ENCODE measurements around the gene DDX41.
A peak's percentile ranks its signal among the peaks of the same experiment; 100 is the strongest.

DDX41 gene

DNA sequence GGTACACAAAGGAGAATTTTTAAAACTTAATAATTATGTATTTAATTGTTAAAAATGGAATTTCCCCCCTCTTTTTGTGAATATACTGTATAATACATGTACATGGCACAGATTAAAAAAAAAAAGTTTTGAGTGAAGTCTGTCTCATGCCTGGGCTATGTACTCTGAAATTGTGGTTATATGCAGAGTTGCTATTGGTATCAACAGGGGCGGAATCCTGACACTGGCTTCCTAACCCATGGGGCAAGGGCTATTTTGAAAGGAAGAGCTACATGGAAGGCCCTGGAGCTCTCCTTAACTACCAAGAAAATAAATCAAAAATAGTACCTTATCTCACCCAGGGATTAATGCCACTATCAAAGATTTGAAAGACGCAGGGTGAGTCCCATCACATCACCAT lies 38.5 kb upstream of the DDX41 start:
- H3K79me2 ChIP-seq (ENCODE audit: low read length): peaks cover 44% of the 10 kb centered on the region
- TF ChIP-seq EZH2phosphoT487 (IDR thresholded peaks at IDR 0.05; ENCODE audit: low read length) (no peak), EZH2 (optimal IDR thresholded peaks at IDR 0.05; ENCODE audit: low read depth, low read length) (no peak)
- TF ChIP-seq, protein P1, sequence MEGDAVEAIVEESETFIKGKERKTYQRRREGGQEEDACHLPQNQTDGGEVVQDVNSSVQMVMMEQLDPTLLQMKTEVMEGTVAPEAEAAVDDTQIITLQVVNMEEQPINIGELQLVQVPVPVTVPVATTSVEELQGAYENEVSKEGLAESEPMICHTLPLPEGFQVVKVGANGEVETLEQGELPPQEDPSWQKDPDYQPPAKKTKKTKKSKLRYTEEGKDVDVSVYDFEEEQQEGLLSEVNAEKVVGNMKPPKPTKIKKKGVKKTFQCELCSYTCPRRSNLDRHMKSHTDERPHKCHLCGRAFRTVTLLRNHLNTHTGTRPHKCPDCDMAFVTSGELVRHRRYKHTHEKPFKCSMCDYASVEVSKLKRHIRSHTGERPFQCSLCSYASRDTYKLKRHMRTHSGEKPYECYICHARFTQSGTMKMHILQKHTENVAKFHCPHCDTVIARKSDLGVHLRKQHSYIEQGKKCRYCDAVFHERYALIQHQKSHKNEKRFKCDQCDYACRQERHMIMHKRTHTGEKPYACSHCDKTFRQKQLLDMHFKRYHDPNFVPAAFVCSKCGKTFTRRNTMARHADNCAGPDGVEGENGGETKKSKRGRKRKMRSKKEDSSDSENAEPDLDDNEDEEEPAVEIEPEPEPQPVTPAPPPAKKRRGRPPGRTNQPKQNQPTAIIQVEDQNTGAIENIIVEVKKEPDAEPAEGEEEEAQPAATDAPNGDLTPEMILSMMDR (IDR thresholded peaks at IDR 0.05; ENCODE audit: low read length): no peak
- no peaks in the 10 kb centered on the region for H3K36me3 ChIP-seq (replicated peaks; ENCODE audit: insufficient read depth, low read length)
- H3K27ac ChIP-seq (ENCODE audit: low read length): no peak overlapping the region
- H3K4me1 ChIP-seq (ENCODE audit: low read length): peaks cover 7% of the 10 kb centered on the region
- H3K9ac ChIP-seq (ENCODE audit: low read length): no peak overlapping the region
- no peak for DNase-seq
- no peaks in the 10 kb centered on the region for H3K9me2 ChIP-seq (replicated peaks; ENCODE audit: insufficient read depth, low read length)
- peak overlapping the region; percentile 90 for H3K4me3 ChIP-seq (ENCODE audit: low read length)
- peaks cover 4% of the 10 kb centered on the region; the same call in 1 of the 2 replicates for H4K20me1 ChIP-seq (ENCODE audit: insufficient read depth, low read length)
- peak overlapping the region; percentile 96 for H3K4me2 ChIP-seq (ENCODE audit: low read depth, low read length)
- H3F3A ChIP-seq (ENCODE audit: insufficient read depth, low read length): no peaks in the 10 kb centered on the region
- no peaks in the 10 kb centered on the region for H3K9me3 ChIP-seq (replicated peaks; ENCODE audit: insufficient read depth, low read length)
- peak overlapping the region; percentile 98; the same call in 1 of the 2 replicates for H2AFZ ChIP-seq (ENCODE audit: low read length)
- H3K27me3 ChIP-seq (replicated peaks; ENCODE audit: insufficient read depth, low read length): no peaks in the 10 kb centered on the region

GRCh38 chr5:177554474-177555111 lies 37.8 kb upstream of the DDX41 start, which contains the start of gene FAM193B:
TSS of gene FAM193B (minus strand) at chr5:177554563. CDS start at chr5:177554458, 105 bp downstream.
- H3K36me3 ChIP-seq (replicated peaks; ENCODE audit: insufficient read depth, low read length): no peaks in the 10 kb centered on the region
- H3K4me1 ChIP-seq (ENCODE audit: low read length): peaks cover 7% of the 10 kb centered on the region
- peak; percentile 93 for DNase-seq
- H3K27me3 ChIP-seq (replicated peaks; ENCODE audit: insufficient read depth, low read length): no peaks in the 10 kb centered on the region
- TF ChIP-seq EZH2 (optimal IDR thresholded peaks at IDR 0.05; ENCODE audit: low read depth, low read length): no peak
- TF ChIP-seq, protein P1 (IDR thresholded peaks at IDR 0.05; ENCODE audit: low read length): peak; percentile 34
- H3K4me3 ChIP-seq (ENCODE audit: low read length): peak within 1 kb of the TSS; percentile 90
- H3K79me2 ChIP-seq (ENCODE audit: low read length): peaks cover 50% of the 10 kb centered on the region
- H3K9me2 ChIP-seq (replicated peaks; ENCODE audit: insufficient read depth, low read length): no peaks in the 10 kb centered on the region
- peak within 1 kb of the TSS; percentile 98 for H2AFZ ChIP-seq (ENCODE audit: low read length)
- H3K27ac ChIP-seq (ENCODE audit: low read length): no peak within 1 kb of the TSS
- H3F3A ChIP-seq (ENCODE audit: insufficient read depth, low read length): no peaks in the 10 kb centered on the region
- H3K4me2 ChIP-seq (ENCODE audit: low read depth, low read length): peak within 1 kb of the TSS; percentile 96
- H3K9me3 ChIP-seq (replicated peaks; ENCODE audit: insufficient read depth, low read length): no peaks in the 10 kb centered on the region
- peaks cover 8% of the 10 kb centered on the region; the same call in 1 of the 2 replicates for H4K20me1 ChIP-seq (ENCODE audit: insufficient read depth, low read length)
- H3K9ac ChIP-seq (ENCODE audit: low read length): peak within 1 kb of the TSS; percentile 63

DNA sequence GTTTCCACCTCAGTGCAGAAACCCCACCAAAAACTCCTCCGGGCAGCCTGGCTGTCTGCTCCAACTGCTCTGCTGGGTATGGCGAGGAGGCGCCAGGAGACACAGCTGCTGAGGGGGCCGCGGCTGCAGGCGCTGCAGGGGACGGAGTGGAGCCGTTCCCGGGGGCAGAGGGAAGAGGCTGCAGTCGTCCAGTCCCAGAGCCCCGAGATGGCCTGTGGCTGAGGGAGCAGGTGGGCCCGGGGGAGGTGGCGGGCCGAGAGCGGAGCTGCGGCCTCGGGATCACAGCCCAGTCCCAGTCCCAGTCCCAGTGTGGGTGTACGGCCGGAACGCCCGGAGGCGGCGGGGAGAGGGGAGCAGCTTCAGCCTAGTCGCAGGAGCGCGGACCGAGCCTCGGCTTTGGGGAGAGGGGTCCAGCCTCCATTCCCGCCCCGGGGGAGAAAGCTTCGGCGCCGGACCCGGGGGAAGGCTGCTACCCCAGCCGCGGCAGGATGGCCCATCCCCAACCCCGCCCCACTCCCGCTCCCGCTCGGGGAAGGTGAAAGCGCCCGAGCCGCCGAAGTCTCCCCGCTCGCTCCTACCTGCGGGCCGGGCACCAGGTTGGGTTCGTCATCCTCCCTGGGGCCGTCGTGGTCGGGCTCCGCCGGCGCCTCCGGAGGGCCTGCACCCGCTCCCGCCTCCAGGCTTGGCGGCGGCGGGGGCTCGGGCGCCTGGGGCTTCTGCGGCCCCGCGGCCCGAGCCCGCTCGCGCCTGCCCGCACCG lies 37.1 kb upstream of the DDX41 start:
- H3K79me2 ChIP-seq (ENCODE audit: low read length): peaks cover 56% of the 10 kb centered on the region
- no peaks in the 10 kb centered on the region for H3F3A ChIP-seq (ENCODE audit: insufficient read depth, low read length)
- peak overlapping the region; percentile 85 for H3K4me3 ChIP-seq (ENCODE audit: low read length)
- no peaks in the 10 kb centered on the region for H3K36me3 ChIP-seq (replicated peaks; ENCODE audit: insufficient read depth, low read length)
- peaks cover 7% of the 10 kb centered on the region for H3K4me1 ChIP-seq (ENCODE audit: low read length)
- peak overlapping the region; percentile 66 for H2AFZ ChIP-seq (ENCODE audit: low read length)
- H3K27ac ChIP-seq (ENCODE audit: low read length): no peak overlapping the region
- DNase-seq: peak; percentile 10
- TF ChIP-seq EZH2phosphoT487 (IDR thresholded peaks at IDR 0.05; ENCODE audit: low read length) (no peak), EZH2 (optimal IDR thresholded peaks at IDR 0.05; ENCODE audit: low read depth, low read length) (no peak)
- TF ChIP-seq, protein P1 (IDR thresholded peaks at IDR 0.05; ENCODE audit: low read length): no peak
- no peaks in the 10 kb centered on the region for H3K27me3 ChIP-seq (replicated peaks; ENCODE audit: insufficient read depth, low read length)
- H3K9me3 ChIP-seq (replicated peaks; ENCODE audit: insufficient read depth, low read length): no peaks in the 10 kb centered on the region
- H3K4me2 ChIP-seq (ENCODE audit: low read depth, low read length): peak overlapping the region; percentile 95
- no peaks in the 10 kb centered on the region for H3K9me2 ChIP-seq (replicated peaks; ENCODE audit: insufficient read depth, low read length)
- H4K20me1 ChIP-seq (ENCODE audit: insufficient read depth, low read length): peaks cover 8% of the 10 kb centered on the region; the same call in 1 of the 2 replicates
- peak overlapping the region; percentile 63 for H3K9ac ChIP-seq (ENCODE audit: low read length)

All from MM.1S (cell line).